ENCODE measurements around the gene GARIN5B. TPM values are rescaled to one million over a fixed set of nuclear protein-coding genes. Genes with fewer than 3 reads are reported as not detected.

Gene GARIN5B
- polyA plus RNA-seq, 2 of the 4 experiments (the other 2 are of a cell fraction), result 0.05 TPM; not detected in 1

GRCh38 chr19:55305983-55306562, 57.0 kb downstream of the GARIN5B start:
- Histone ChIP-seq H3K9me3 (no peaks in the 10 kb centered on the region), H3K4me1 (peaks cover 6% of the 10 kb centered on the region; the same call in 2 of the 3 replicates), H3K4me2 (no peak overlapping the region), H3K4me3 (no peak overlapping the region), H3K27ac (no peak overlapping the region)
- no peak for TF ChIP-seq HES2 (IDR thresholded peaks at IDR 0.05)
- ChIA-PET CTCF (interaction anchor here (0.8 to 10.1 kb wide), 10 partner anchors 12 to 198 kb away, joined by 3 to 306 read pairs (median 4); partner anchors contain the start of genes KMT5C, TMEM150B and TMEM238), POLR2A (interaction anchor here (1.5 kb wide), 1 partner anchor 33 kb away, joined by 6 read pairs; the partner anchor contains the start of gene KMT5C)
- ATAC-seq, result peak in 1 of 2 experiments; percentile 4; a peak in 2 of 6 replicates
- FAIRE-seq, result no peak
- 89% methylated on average over 17 of the region's 17 CpGs for WGBS (ENCODE audit: missing lambda C conversion rate)
- peak in 1 of 2 experiments; percentile 57 for DNase-seq (ENCODE audit: low read depth in 1 of 2, low spot score in 1 of 2)

GRCh38 chr19:55305491-55305890, 57.6 kb downstream of the GARIN5B start:
- TF ChIP-seq FOXS1 (CRISPR knock-in tag; IDR thresholded peaks at IDR 0.05) (peak; percentile 38; the same call in 1 of the 2 replicates), TFCP2L1 (CRISPR knock-in tag; IDR thresholded peaks at IDR 0.05) (no peak)
- Histone ChIP-seq H3K4me2 (no peak overlapping the region), H3K9me3 (no peaks in the 10 kb centered on the region), H3K27ac (no peak overlapping the region), H3K4me1 (peaks cover 6% of the 10 kb centered on the region; the same call in 2 of the 3 replicates), H3K4me3 (no peak overlapping the region)
- ChIA-PET CTCF (interaction anchor here (0.9 to 10.1 kb wide), 7 partner anchors 12 to 198 kb away, joined by 4 to 306 read pairs (median 10); partner anchors contain the start of genes KMT5C, TMEM150B and TMEM238), POLR2A (interaction anchor here (1.0 to 1.5 kb wide), 2 partner anchors 34 kb away, joined by 3 to 6 read pairs; partner anchors contain the start of gene KMT5C)
- WGBS (ENCODE audit: missing lambda C conversion rate), result 67% methylated on average over 9 of the region's 9 CpGs
- no peak for FAIRE-seq
- DNase-seq (ENCODE audit: low read depth in 1 of 2, low spot score in 1 of 2), result peak; percentile 62 to 66
- ATAC-seq, result peak; percentile 35 to 75; a peak in 3 of 6 replicates

GRCh38 chr19:55304980-55305379, 58.1 kb downstream of the GARIN5B start:
- peaks cover 6% of the 10 kb centered on the region; the same call in 2 of the 3 replicates for H3K4me1 ChIP-seq
- POLR2A ChIA-PET, result interaction anchor here (1.0 kb wide), 1 partner anchor 34 kb away, joined by 3 read pairs; no protein-coding TSS in a partner anchor

More at GRCh38 chr19:55304980-55305379, 58.1 kb downstream of the GARIN5B start:
- no peak for DNase-seq (ENCODE audit: low read depth in 1 of 2, low spot score in 1 of 2)
- no peak overlapping the region for H3K4me3 ChIP-seq
- TF ChIP-seq CHD4 (IDR thresholded peaks at IDR 0.05; ENCODE audit: borderline replicate concordance), result no peak
- no peak for TF ChIP-seq SREBF2 (IDR thresholded peaks at IDR 0.05)
- TF ChIP-seq MYC (IDR thresholded peaks at IDR 0.05; ENCODE audit: borderline replicate concordance, low read length), result no peak
- no peak for TF ChIP-seq NR3C1 (IDR thresholded peaks at IDR 0.05)
- no peak for TF ChIP-seq FOXS1 (CRISPR knock-in tag; IDR thresholded peaks at IDR 0.05)
- WGBS (ENCODE audit: missing lambda C conversion rate), result 79% methylated on average over 14 of the region's 14 CpGs
- CTCF ChIA-PET, result interaction anchor here (0.8 to 10.1 kb wide), 6 partner anchors 13 to 178 kb away, joined by 3 to 306 read pairs (median 10); partner anchors contain the start of genes KMT5C, TMEM150B and TMEM238
- FAIRE-seq, result no peak
- no peaks in the 10 kb centered on the region for H3K9me3 ChIP-seq
- no peak overlapping the region for H3K27ac ChIP-seq
- peak in 1 of 2 experiments; percentile 1; a peak in 1 of 6 replicates for ATAC-seq
- no peak overlapping the region for H3K4me2 ChIP-seq

Other genes starting within 250 kb of the GARIN5B start
- gene PPP1R12C, start 245.6 kb downstream of the GARIN5B start, polyA plus RNA-seq (2011; rRNA removed), result 18.0 and 22.0 TPM in 2 replicates
- 62.1 to 70.3 TPM (median 70.2 TPM) in 3 replicates for gene PPP1R12C, start 245.6 kb downstream of the GARIN5B start, polyA plus RNA-seq (2017; fragmentation: RNase III; extraction: RNeasy Plus Mini Kit Qiagen cat#74134 plus additional on column Dnase treatment)
- 73.0 and 140 TPM in 2 replicates for gene TNNT1, start 214.1 kb downstream of the GARIN5B start, polyA plus RNA-seq (2011; rRNA removed)
- 118 to 155 TPM (median 155 TPM) in 3 replicates for gene TNNT1, start 214.1 kb downstream of the GARIN5B start, polyA plus RNA-seq (2017; fragmentation: RNase III; extraction: RNeasy Plus Mini Kit Qiagen cat#74134 plus additional on column Dnase treatment)
- 4.0 and 7.8 TPM in 2 replicates for gene TNNI3, start 205.5 kb downstream of the GARIN5B start, polyA plus RNA-seq (2011; rRNA removed)
- gene TNNI3, start 205.5 kb downstream of the GARIN5B start, polyA plus RNA-seq (2017; fragmentation: RNase III; extraction: RNeasy Plus Mini Kit Qiagen cat#74134 plus additional on column Dnase treatment), result 6.2 to 7.2 TPM (median 6.5 TPM) in 3 replicates
- gene DNAAF3, start 196.6 kb downstream of the GARIN5B start, polyA plus RNA-seq (2011; rRNA removed), result 3.1 and 4.0 TPM in 2 replicates
- gene DNAAF3, start 196.6 kb downstream of the GARIN5B start, polyA plus RNA-seq (2017; fragmentation: RNase III; extraction: RNeasy Plus Mini Kit Qiagen cat#74134 plus additional on column Dnase treatment), result 3.7 to 5.4 TPM (median 5.3 TPM) in 3 replicates
- 0.23 and 0.69 TPM in 2 replicates for gene SYT5, start 183.0 kb downstream of the GARIN5B start, polyA plus RNA-seq (2011; rRNA removed)
- gene SYT5, start 183.0 kb downstream of the GARIN5B start, polyA plus RNA-seq (2017; fragmentation: RNase III; extraction: RNeasy Plus Mini Kit Qiagen cat#74134 plus additional on column Dnase treatment), result 0.43 to 0.65 TPM (median 0.63 TPM) in 3 replicates
- 4.2 and 5.4 TPM in 2 replicates for gene PTPRH, start 153.8 kb downstream of the GARIN5B start, polyA plus RNA-seq (2011; rRNA removed)
- gene PTPRH, start 153.8 kb downstream of the GARIN5B start, polyA plus RNA-seq (2017; fragmentation: RNase III; extraction: RNeasy Plus Mini Kit Qiagen cat#74134 plus additional on column Dnase treatment), result 1.5 to 1.8 TPM (median 1.6 TPM) in 3 replicates
- gene TMEM86B, start 134.5 kb downstream of the GARIN5B start, polyA plus RNA-seq (2011; rRNA removed), result 1.6 TPM in 2 replicates
- 2.8 to 3.4 TPM (median 3.2 TPM) in 3 replicates for gene TMEM86B, start 134.5 kb downstream of the GARIN5B start, polyA plus RNA-seq (2017; fragmentation: RNase III; extraction: RNeasy Plus Mini Kit Qiagen cat#74134 plus additional on column Dnase treatment)
- 42.9 and 44.6 TPM in 2 replicates for gene PPP6R1, start 104.2 kb downstream of the GARIN5B start, polyA plus RNA-seq (2011; rRNA removed)
- gene PPP6R1, start 104.2 kb downstream of the GARIN5B start, polyA plus RNA-seq (2017; fragmentation: RNase III; extraction: RNeasy Plus Mini Kit Qiagen cat#74134 plus additional on column Dnase treatment), result 72.9 to 78.0 TPM (median 76.2 TPM) in 3 replicates
- gene HSPBP1, start 83.2 kb downstream of the GARIN5B start, polyA plus RNA-seq (2011; rRNA removed), result 52.1 and 55.3 TPM in 2 replicates
- 121 to 127 TPM (median 123 TPM) in 3 replicates for gene HSPBP1, start 83.2 kb downstream of the GARIN5B start, polyA plus RNA-seq (2017; fragmentation: RNase III; extraction: RNeasy Plus Mini Kit Qiagen cat#74134 plus additional on column Dnase treatment)
- gene BRSK1, start 79.3 kb downstream of the GARIN5B start, polyA plus RNA-seq (2011; rRNA removed), result 5.5 and 6.6 TPM in 2 replicates
- 5.0 to 6.1 TPM (median 5.4 TPM) in 3 replicates for gene BRSK1, start 79.3 kb downstream of the GARIN5B start, polyA plus RNA-seq (2017; fragmentation: RNase III; extraction: RNeasy Plus Mini Kit Qiagen cat#74134 plus additional on column Dnase treatment)
- gene TMEM150B, start 37.9 kb downstream of the GARIN5B start, polyA plus RNA-seq (2011; rRNA removed), result 0.39 and 0.52 TPM in 2 replicates
- gene TMEM150B, start 37.9 kb downstream of the GARIN5B start, polyA plus RNA-seq (2017; fragmentation: RNase III; extraction: RNeasy Plus Mini Kit Qiagen cat#74134 plus additional on column Dnase treatment), result 0.26 to 0.45 TPM (median 0.26 TPM) in 3 replicates
- 6.6 and 9.5 TPM in 2 replicates for gene KMT5C, start 23.4 kb downstream of the GARIN5B start, polyA plus RNA-seq (2011; rRNA removed)
- 11.8 to 17.2 TPM (median 15.2 TPM) in 3 replicates for gene KMT5C, start 23.4 kb downstream of the GARIN5B start, polyA plus RNA-seq (2017; fragmentation: RNase III; extraction: RNeasy Plus Mini Kit Qiagen cat#74134 plus additional on column Dnase treatment)
- 0.78 and 0.82 TPM in 2 replicates for gene COX6B2, start 8.5 kb downstream of the GARIN5B start, polyA plus RNA-seq (2011; rRNA removed)
- gene COX6B2, start 8.5 kb downstream of the GARIN5B start, polyA plus RNA-seq (2017; fragmentation: RNase III; extraction: RNeasy Plus Mini Kit Qiagen cat#74134 plus additional on column Dnase treatment), result 3.1 to 6.4 TPM (median 3.9 TPM) in 3 replicates
- 42.1 and 52.4 TPM in 2 replicates for gene IL11, start 7.2 kb upstream of the GARIN5B start, polyA plus RNA-seq (2011; rRNA removed)
- 91.7 to 115 TPM (median 100.0 TPM) in 3 replicates for gene IL11, start 7.2 kb upstream of the GARIN5B start, polyA plus RNA-seq (2017; fragmentation: RNase III; extraction: RNeasy Plus Mini Kit Qiagen cat#74134 plus additional on column Dnase treatment)
- gene TMEM190, start 13.6 kb upstream of the GARIN5B start, polyA plus RNA-seq (2011; rRNA removed), result 0.58 and 1.1 TPM in 2 replicates
- 1.2 to 1.9 TPM (median 1.7 TPM) in 3 replicates for gene TMEM190, start 13.6 kb upstream of the GARIN5B start, polyA plus RNA-seq (2017; fragmentation: RNase III; extraction: RNeasy Plus Mini Kit Qiagen cat#74134 plus additional on column Dnase treatment)
- 0.37 and 0.70 TPM in 2 replicates for gene TMEM238, start 21.0 kb upstream of the GARIN5B start, polyA plus RNA-seq (2011; rRNA removed)
- gene TMEM238, start 21.0 kb upstream of the GARIN5B start, polyA plus RNA-seq (2017; fragmentation: RNase III; extraction: RNeasy Plus Mini Kit Qiagen cat#74134 plus additional on column Dnase treatment), result 2.5 to 3.6 TPM (median 2.7 TPM) in 3 replicates
- 329 and 351 TPM in 2 replicates for gene RPL28, start 22.7 kb upstream of the GARIN5B start, polyA plus RNA-seq (2011; rRNA removed)
- 2,012 to 2,083 TPM (median 2,037 TPM) in 3 replicates for gene RPL28, start 22.7 kb upstream of the GARIN5B start, polyA plus RNA-seq (2017; fragmentation: RNase III; extraction: RNeasy Plus Mini Kit Qiagen cat#74134 plus additional on column Dnase treatment)
- gene UBE2S, start 44.5 kb upstream of the GARIN5B start, polyA plus RNA-seq (2011; rRNA removed), result 139 and 153 TPM in 2 replicates
- gene UBE2S, start 44.5 kb upstream of the GARIN5B start, polyA plus RNA-seq (2017; fragmentation: RNase III; extraction: RNeasy Plus Mini Kit Qiagen cat#74134 plus additional on column Dnase treatment), result 267 to 300 TPM (median 295 TPM) in 3 replicates
- 0.03 TPM in 1 of 2 replicates, not detected in the other for gene SHISA7, start 80.0 kb upstream of the GARIN5B start, polyA plus RNA-seq (2011; rRNA removed)
- gene SHISA7, start 80.0 kb upstream of the GARIN5B start, polyA plus RNA-seq (2017; fragmentation: RNase III; extraction: RNeasy Plus Mini Kit Qiagen cat#74134 plus additional on column Dnase treatment), result 0.01 TPM in 1 of 3 replicates, not detected in the others
- gene ISOC2, start 98.4 kb upstream of the GARIN5B start, polyA plus RNA-seq (2011; rRNA removed), result 45.3 and 51.5 TPM in 2 replicates
- gene ISOC2, start 98.4 kb upstream of the GARIN5B start, polyA plus RNA-seq (2017; fragmentation: RNase III; extraction: RNeasy Plus Mini Kit Qiagen cat#74134 plus additional on column Dnase treatment), result 52.7 to 57.8 TPM (median 54.1 TPM) in 3 replicates
- gene C19orf85, start 101.5 kb upstream of the GARIN5B start, polyA plus RNA-seq (2011; rRNA removed), result not detected in 2 replicates
- not detected in 3 replicates for gene C19orf85, start 101.5 kb upstream of the GARIN5B start, polyA plus RNA-seq (2017; fragmentation: RNase III; extraction: RNeasy Plus Mini Kit Qiagen cat#74134 plus additional on column Dnase treatment)
- gene ZNF628, start 113.4 kb upstream of the GARIN5B start, polyA plus RNA-seq (2011; rRNA removed), result 0.32 and 0.48 TPM in 2 replicates
- 4.7 to 5.9 TPM (median 5.7 TPM) in 3 replicates for gene ZNF628, start 113.4 kb upstream of the GARIN5B start, polyA plus RNA-seq (2017; fragmentation: RNase III; extraction: RNeasy Plus Mini Kit Qiagen cat#74134 plus additional on column Dnase treatment)
- 16.8 and 21.0 TPM in 2 replicates for gene NAT14, start 121.9 kb upstream of the GARIN5B start, polyA plus RNA-seq (2011; rRNA removed)
- gene NAT14, start 121.9 kb upstream of the GARIN5B start, polyA plus RNA-seq (2017; fragmentation: RNase III; extraction: RNeasy Plus Mini Kit Qiagen cat#74134 plus additional on column Dnase treatment), result 46.5 to 57.4 TPM (median 50.3 TPM) in 3 replicates
- 0.19 and 0.22 TPM in 2 replicates for gene SSC5D, start 125.2 kb upstream of the GARIN5B start, polyA plus RNA-seq (2011; rRNA removed)
- 0.96 to 2.0 TPM (median 1.5 TPM) in 3 replicates for gene SSC5D, start 125.2 kb upstream of the GARIN5B start, polyA plus RNA-seq (2017; fragmentation: RNase III; extraction: RNeasy Plus Mini Kit Qiagen cat#74134 plus additional on column Dnase treatment)
- 0.65 and 0.89 TPM in 2 replicates for gene SBK2, start 173.9 kb upstream of the GARIN5B start, polyA plus RNA-seq (2011; rRNA removed)
- gene SBK2, start 173.9 kb upstream of the GARIN5B start, polyA plus RNA-seq (2017; fragmentation: RNase III; extraction: RNeasy Plus Mini Kit Qiagen cat#74134 plus additional on column Dnase treatment), result 1.1 to 1.6 TPM (median 1.2 TPM) in 3 replicates
- 0.89 and 1.1 TPM in 2 replicates for gene SBK3, start 182.3 kb upstream of the GARIN5B start, polyA plus RNA-seq (2011; rRNA removed)
- gene SBK3, start 182.3 kb upstream of the GARIN5B start, polyA plus RNA-seq (2017; fragmentation: RNase III; extraction: RNeasy Plus Mini Kit Qiagen cat#74134 plus additional on column Dnase treatment), result 0.92 to 1.2 TPM (median 1.1 TPM) in 3 replicates
- gene ZNF579, start 217.6 kb upstream of the GARIN5B start, polyA plus RNA-seq (2011; rRNA removed), result 4.2 and 6.5 TPM in 2 replicates
- gene ZNF579, start 217.6 kb upstream of the GARIN5B start, polyA plus RNA-seq (2017; fragmentation: RNase III; extraction: RNeasy Plus Mini Kit Qiagen cat#74134 plus additional on column Dnase treatment), result 16.2 to 17.0 TPM (median 16.2 TPM) in 3 replicates
- gene FIZ1, start 236.3 kb upstream of the GARIN5B start, polyA plus RNA-seq (2011; rRNA removed), result 10.3 and 10.4 TPM in 2 replicates
- gene FIZ1, start 236.3 kb upstream of the GARIN5B start, polyA plus RNA-seq (2017; fragmentation: RNase III; extraction: RNeasy Plus Mini Kit Qiagen cat#74134 plus additional on column Dnase treatment), result 15.7 to 18.0 TPM (median 16.9 TPM) in 3 replicates
- gene ZNF524, start 237.0 kb upstream of the GARIN5B start, polyA plus RNA-seq (2011; rRNA removed), result 5.0 and 6.4 TPM in 2 replicates
- 9.3 to 9.7 TPM (median 9.7 TPM) in 3 replicates for gene ZNF524, start 237.0 kb upstream of the GARIN5B start, polyA plus RNA-seq (2017; fragmentation: RNase III; extraction: RNeasy Plus Mini Kit Qiagen cat#74134 plus additional on column Dnase treatment)
- gene ZNF865, start 242.4 kb upstream of the GARIN5B start, polyA plus RNA-seq (2011; rRNA removed), result 2.1 and 2.2 TPM in 2 replicates
- gene ZNF865, start 242.4 kb upstream of the GARIN5B start, polyA plus RNA-seq (2017; fragmentation: RNase III; extraction: RNeasy Plus Mini Kit Qiagen cat#74134 plus additional on column Dnase treatment), result 7.1 to 7.9 TPM (median 7.8 TPM) in 3 replicates

Data from A549 (cell line).